Measurements from ENCODE around the gene TMEM169.
"Not testable (repeated sequence)": the region's sequence is repeated elsewhere in the genome, so short reads cannot be mapped to it uniquely, and the experiment has no call there.

TMEM169 gene

DNA sequence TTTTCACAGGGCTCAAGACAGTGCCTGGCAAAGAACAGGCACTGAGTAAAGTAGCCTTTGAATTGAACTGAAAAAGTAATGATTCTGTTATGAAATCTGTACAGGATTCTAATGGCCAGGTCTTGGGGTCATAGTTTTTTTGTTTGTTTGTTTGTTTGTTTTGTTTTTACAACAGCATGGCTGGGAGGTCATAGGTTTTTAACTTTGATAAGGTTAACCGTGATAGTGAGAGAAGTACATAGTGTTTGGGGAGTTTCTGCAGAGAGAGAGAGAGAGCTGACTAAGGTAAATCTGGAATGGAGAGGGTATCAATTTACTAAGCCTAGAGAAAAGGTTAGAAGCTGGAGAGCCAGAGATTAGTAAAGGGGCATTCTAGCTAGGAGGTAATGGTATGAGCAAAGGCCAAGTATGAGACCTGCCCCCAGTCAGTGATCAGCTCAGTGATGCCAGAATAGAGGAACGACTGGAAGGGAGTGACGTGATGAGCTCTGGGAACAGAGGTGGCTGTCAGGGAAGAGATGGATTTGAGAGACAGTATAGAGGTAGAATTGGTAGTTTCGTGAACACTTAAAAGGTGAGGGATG is 53.3 kb downstream of the TMEM169 start:
- DNase-seq, result no peak

DNA sequence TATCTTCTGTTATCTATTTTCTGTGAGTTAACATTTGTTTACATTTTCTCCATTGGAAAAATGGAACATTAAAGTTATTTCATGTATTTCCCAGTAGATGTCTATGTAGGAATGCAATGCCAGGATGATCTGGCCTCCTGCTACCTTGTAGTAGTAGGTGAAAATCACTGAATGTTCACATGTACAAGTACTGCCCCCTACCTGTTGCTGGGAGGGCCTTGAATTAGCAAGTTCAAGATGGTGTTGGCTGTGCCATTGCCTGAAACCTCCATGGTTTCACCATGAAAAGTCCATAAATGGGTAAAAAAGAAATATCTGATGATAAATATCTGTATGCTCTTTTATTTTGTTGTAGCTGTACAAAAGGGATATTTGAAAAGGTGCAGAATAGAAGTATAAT is 58.2 kb downstream of the TMEM169 start:
- DNase-seq, result no peak

DNA sequence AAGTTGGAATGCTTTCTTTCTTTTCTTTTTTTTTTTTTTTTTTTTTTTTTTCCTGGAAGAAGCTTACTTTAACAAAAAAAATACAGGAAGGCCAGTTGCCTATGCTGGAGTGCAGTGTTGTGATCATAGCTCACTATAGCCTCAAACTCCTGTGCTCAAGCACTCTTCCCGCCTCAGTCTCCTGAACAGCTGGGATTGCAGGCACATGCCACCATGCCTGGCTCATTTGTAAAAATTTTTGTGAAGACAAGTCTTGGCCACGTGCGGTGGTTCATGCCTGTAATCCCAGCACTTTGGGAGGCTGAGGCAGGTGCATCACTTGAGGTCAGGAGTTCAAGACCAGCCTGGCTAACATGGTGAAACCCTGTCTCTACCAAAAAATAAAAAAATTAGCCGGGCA is 59.8 kb downstream of the TMEM169 start:
- not testable (repeated sequence) for DNase-seq

DNA sequence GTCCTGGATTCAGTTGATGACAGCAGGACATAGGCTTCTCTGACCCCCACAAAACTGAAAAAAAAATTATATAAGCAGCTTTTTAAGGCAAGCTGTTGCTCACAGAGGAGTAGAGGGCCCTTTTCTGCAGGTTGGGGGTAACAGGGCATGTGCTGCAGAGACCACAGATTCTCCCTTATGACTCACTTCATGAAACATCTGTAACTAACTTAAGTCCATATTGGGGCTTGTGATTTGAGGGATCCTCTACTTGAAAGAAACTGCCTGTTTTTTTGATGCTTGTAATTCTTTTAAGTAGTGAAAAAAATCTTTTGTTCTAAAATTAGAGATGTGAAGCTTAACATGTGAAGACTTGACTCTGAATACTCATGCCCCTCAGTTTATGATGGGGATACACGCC is 60.8 kb downstream of the TMEM169 start:
- no peak for DNase-seq

DNA sequence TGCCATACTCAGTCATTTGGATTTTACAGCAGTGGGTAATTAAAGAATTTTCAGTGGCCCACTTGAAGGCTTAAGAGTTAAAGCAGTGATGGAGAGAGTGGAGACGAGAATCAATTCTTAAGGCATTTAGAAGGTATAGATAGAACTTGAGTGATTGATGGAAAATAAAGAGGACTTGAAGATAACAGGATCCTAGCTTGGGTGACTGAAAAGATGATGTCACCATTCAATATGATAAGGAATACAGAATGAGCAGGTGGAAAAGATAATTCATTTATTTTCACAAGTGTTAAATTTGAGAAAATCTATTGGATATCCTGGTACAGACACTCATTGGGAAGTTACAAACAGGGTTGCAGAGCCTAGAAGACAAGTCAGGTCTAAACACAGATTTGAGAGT is 62.7 kb downstream of the TMEM169 start:
- no peak for DNase-seq

DNA sequence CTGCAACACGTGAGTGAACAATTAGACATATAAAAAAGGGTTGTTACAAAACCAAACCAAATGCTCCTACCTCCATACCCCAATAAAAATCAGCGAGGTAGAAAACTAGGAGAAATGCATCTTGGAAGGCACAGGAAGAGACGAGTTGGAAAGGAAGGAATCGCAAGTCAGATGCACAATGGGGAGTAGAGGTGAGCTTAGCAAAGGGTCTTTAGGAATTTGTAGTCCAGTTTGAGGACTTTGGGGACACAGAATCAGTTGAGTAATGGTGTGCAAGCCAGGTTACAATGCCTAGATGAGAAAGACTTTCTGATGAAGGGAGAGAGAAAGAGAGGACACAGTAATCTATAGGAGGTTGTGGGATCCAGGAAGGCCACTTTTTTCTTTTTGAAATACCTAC is 63.1 kb downstream of the TMEM169 start:
- DNase-seq, result no peak

DNA sequence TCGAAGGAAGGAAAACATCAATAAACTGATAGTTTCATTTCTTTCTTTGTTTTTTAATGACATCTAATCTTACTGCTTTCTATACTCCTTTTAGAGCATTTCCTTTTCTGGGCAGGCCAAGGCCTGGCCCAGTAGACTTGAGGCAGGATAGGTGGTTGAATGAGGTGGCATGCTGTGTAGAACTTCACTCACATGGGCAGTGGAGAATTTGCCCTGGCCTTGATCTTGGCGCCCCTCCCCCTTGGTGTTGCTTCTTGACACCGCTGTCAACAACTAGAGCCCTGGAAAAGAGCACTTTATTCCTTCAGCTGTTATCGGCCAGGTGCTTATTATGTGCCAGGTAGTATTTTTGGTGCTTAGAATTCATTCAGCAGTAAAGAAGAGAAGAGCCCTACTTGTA is 64.9 kb downstream of the TMEM169 start:
- no peak for DNase-seq

DNA sequence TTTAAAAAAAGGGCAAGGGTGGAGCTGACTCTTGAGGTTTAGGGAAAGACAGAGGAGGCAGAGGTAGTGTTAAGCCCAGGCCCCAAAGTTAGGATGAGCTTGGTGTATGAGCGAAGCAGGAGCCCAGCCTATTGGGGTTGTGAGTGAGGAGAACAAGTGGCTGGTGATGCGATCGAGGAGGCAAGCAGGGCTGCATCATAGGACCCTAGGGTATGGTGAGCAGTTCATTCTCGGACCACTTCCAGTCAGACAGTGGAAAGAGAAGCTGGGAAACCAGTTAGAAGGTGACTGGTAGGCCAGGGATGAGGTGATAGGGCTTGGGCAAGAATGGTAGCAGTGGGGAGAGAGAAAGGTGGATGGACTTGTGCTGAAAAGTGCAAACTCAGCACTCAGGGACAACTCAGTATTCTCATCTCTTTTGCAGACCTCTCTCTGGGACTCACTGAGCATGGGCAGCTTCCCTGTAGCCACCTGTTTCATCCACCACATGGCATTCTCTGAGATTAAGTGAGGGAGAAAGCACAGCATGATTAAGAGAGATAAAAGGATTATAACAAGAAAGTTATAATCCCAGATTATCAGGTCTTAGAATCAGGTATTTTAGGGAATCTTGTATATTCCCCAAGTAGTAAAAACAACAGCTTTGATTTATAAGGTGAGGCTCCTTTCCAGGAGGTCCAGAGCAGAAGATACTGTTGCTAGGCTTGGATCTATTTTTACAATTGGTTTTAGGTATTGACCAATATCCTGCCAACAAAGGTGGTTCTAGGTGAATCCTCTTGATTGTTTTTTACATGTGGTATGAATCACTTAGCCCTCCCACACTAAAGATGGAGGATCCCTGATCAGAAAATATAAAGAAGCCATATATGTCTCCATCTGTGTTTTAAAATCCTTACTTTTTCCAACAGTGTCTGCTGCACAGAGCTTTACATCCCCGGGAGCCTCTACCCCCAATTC is 65.7 kb downstream of the TMEM169 start:
- no peak for DNase-seq

DNA sequence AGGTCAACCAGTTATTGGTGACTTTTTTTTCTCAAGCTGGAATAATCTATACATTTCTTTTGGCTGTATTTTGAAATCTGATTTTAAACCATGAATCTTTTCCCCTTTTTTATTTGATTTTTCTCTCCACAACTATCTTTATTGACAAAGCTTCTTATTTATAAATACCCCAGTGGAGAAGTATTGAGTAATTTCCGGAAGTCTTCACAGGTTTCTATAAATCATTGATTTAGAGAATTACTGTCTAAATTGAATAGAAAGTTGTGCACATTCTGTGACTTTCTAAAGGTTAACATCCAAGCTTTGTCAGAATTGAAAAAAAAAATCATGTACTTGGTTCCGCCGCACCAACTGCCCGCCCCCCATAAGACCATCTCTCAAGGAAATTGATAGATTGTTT is 67.3 kb downstream of the TMEM169 start:
- DNase-seq, result no peak

DNA sequence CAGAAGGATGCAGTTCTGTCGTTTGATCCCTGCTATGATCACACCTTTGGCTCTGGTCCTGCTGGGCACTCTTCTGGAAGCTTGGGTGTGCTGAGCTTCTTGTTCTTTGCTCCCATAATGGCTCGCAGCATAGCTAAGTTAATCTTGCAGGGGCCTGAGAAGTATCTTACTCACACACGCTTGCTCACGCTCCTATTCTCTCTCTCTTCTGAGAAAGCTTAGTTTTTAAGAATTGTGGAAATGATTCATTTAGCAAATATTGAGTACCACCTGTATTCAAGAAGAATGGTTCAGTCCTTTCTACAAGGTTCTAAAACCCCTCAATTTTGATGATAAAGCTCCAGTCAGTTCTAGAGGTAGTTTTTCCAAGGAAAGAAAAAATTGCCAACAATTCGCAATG is 68.0 kb downstream of the TMEM169 start:
- no peak for DNase-seq

DNA sequence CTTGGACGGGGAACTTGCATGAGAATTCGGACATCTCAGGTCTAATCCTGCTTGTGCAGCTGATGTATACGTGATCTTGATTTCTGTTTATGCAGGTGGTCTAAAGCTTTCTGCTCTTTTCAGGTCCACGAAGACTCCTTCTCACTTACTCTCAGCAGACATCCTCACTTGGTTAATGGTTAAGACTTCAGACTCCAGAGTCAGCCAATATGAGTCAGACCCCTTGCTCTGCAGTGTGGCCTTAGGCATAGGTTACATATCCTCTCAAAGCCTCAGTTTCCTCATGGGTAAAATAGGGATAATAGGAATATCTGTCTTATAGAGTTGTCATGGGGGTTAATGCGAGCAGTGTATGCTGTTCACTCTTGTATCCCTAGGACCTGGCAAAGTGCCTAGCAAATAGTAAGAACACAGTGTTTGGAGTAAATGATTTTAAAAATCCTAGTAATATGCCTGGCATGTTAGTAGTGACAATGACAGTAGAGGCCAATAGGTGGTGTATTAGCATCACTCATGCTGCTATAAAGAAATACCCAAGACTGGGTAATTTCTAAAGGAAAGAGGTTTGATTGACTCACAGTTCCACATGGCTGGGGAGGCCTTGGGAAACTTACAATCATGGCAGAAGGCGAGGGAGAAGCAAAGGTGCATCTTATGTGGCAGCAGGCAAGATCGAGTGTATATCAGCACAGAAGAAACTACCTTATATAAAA is 69.8 kb downstream of the TMEM169 start:
- DNase-seq, result no peak

Measured in cortex of kidney (tissue), 1 donor.